WERI-Rb-1 (cell line): ENCODE results near the gene CTLA4.

Experiments
- DNase-seq: peaks from one replicate; pipeline ENCODE4 v3.0.0-alpha.2; 2020
- H3K27ac ChIP-seq: fragments of 250-450 bp; sonication (Bioruptor Pico); 2 replicates; pipeline ENCODE4 v1.5.1; 2020; ENCODE audit warnings: mild to moderate bottlenecking, moderate library complexity
- H3K27me3 ChIP-seq: fragments of 250-450 bp; sonication (Bioruptor Pico); 2 replicates; pipeline ENCODE4 v1.5.1; 2021; ENCODE audit warnings: mild to moderate bottlenecking, low read depth, moderate library complexity; ENCODE audit not compliant: insufficient read depth, severe bottlenecking
- H3K36me3 ChIP-seq: fragments of 250-450 bp; sonication (Bioruptor Pico); 2 replicates; pipeline ENCODE4 v1.5.1; 2020; ENCODE audit warnings: mild to moderate bottlenecking, moderate library complexity
- H3K4me3 ChIP-seq: 2 replicates; pipeline ENCODE4 v1.5.1; 2011; ENCODE audit warnings: low read depth, mild to moderate bottlenecking, control low read depth, low read length
- H3K9me3 ChIP-seq: fragments of 250-450 bp; sonication (Bioruptor Pico); 2 replicates; pipeline ENCODE4 v1.5.1; 2021; ENCODE audit warnings: mild to moderate bottlenecking, moderate library complexity; ENCODE audit not compliant: severe bottlenecking
- TF ChIP-seq, protein P1 (sequence below): IDR thresholded peaks from 2 replicates; pipeline ENCODE4 v1.5.1; 2011; ENCODE audit warnings: low read depth, mild to moderate bottlenecking, control low read depth, inconsistent platforms, low read length

The CTLA4 gene

DNA sequence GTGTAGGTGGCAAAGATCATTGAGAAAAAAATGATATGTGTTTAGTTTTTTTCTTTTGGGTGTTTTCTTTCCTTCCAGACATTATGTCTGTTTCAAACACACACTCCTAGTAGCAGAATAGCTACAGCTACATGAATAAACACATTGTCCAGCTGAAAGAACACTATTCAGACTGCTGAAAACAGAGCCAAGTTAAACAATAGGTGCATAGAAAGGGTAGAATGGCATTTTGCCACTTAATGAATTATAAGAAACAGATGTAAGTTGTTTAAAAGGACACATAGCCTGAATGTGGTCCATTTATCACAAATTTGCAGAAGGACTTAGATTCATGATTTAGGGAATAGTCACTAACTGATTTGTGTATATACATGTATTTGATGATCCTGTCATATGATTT lies 20.1 kb downstream of the CTLA4 start:
- no peak overlapping the region for H3K27ac ChIP-seq
- no peaks in the 10 kb centered on the region for H3K9me3 ChIP-seq
- DNase-seq, result no peak
- H3K27me3 ChIP-seq, result no peaks in the 10 kb centered on the region
- TF ChIP-seq, protein P1, sequence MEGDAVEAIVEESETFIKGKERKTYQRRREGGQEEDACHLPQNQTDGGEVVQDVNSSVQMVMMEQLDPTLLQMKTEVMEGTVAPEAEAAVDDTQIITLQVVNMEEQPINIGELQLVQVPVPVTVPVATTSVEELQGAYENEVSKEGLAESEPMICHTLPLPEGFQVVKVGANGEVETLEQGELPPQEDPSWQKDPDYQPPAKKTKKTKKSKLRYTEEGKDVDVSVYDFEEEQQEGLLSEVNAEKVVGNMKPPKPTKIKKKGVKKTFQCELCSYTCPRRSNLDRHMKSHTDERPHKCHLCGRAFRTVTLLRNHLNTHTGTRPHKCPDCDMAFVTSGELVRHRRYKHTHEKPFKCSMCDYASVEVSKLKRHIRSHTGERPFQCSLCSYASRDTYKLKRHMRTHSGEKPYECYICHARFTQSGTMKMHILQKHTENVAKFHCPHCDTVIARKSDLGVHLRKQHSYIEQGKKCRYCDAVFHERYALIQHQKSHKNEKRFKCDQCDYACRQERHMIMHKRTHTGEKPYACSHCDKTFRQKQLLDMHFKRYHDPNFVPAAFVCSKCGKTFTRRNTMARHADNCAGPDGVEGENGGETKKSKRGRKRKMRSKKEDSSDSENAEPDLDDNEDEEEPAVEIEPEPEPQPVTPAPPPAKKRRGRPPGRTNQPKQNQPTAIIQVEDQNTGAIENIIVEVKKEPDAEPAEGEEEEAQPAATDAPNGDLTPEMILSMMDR, result no peak
- no peak overlapping the region for H3K4me3 ChIP-seq
- no peaks in the 10 kb centered on the region for H3K36me3 ChIP-seq

- Histone ChIP-seq H3K36me3 (no peaks in the 10 kb centered on the region), H3K9me3 (no peaks in the 10 kb centered on the region), H3K4me3 (no peak overlapping the region), H3K27ac (no peak overlapping the region), H3K27me3 (no peaks in the 10 kb centered on the region)
- no peak for DNase-seq
- TF ChIP-seq, protein P1, result no peak
These were observed 22.0 kb downstream of the CTLA4 start for GRCh38 chr2:203889542-203889941.

GRCh38 chr2:203889944-203890343 lies 22.4 kb downstream of the CTLA4 start:
- TF ChIP-seq, protein P1, result no peak
- H3K27ac ChIP-seq, result no peak overlapping the region
- DNase-seq, result no peak
- H3K4me3 ChIP-seq, result no peak overlapping the region
- H3K9me3 ChIP-seq, result no peaks in the 10 kb centered on the region
- no peaks in the 10 kb centered on the region for H3K36me3 ChIP-seq
- no peaks in the 10 kb centered on the region for H3K27me3 ChIP-seq

DNA sequence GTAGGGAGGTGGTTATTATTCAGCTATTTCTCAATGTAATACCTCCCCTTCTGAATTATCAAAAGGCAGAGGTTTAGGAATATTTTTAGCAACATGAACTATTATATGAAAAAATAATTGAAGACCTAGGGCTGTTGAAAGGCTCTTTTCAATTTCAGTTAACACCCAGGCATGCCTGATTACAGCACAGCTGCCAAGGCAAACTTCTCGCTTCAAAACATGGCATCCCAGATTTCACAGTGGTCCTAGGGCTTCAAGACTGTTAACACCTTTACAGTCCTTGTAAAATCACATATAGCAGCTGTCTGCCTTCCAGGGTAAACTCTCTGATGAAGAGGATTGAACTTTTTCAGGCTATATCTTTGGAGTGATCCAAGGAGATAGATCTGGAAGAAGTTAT lies 23.2 kb downstream of the CTLA4 start:
- TF ChIP-seq, protein P1, result no peak

GRCh38 chr2:203891474-203891873 lies 23.9 kb downstream of the CTLA4 start:
- Histone ChIP-seq H3K9me3 (no peaks in the 10 kb centered on the region), H3K4me3 (no peak overlapping the region), H3K27me3 (no peaks in the 10 kb centered on the region), H3K36me3 (no peaks in the 10 kb centered on the region), H3K27ac (no peak overlapping the region)
- no peak for DNase-seq
- TF ChIP-seq, protein P1, result no peak

More for the DNA sequence above, 23.2 kb downstream of the CTLA4 start:
- Histone ChIP-seq H3K9me3 (no peaks in the 10 kb centered on the region), H3K4me3 (no peak overlapping the region), H3K27me3 (no peaks in the 10 kb centered on the region), H3K36me3 (no peaks in the 10 kb centered on the region), H3K27ac (no peak overlapping the region)
- DNase-seq, result no peak

DNA sequence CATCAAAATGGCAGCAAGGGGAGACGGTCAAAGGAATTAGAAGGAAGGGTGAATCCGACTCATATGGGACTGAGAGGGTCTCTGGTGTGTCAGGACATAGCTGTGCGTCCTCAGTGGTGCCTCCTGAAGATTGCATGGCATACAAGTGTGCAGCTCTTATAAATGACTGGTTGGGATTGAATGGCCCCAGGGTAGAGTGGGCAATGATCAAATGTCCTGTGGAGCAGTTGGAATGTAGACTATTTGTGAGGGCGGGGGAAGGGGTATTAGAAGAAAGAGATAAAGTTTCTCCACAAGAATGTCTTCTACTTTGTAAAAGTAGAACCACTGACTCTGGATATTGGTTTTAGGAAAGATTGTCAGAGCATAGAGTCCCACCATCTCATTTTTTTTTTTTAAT lies 24.6 kb downstream of the CTLA4 start:
- no peak overlapping the region for H3K27ac ChIP-seq
- TF ChIP-seq, protein P1, result no peak
- H3K36me3 ChIP-seq, result no peaks in the 10 kb centered on the region
- no peak overlapping the region for H3K4me3 ChIP-seq
- no peaks in the 10 kb centered on the region for H3K27me3 ChIP-seq
- DNase-seq, result no peak
- H3K9me3 ChIP-seq, result no peaks in the 10 kb centered on the region
